Measurements from ENCODE around the gene CDC27. TPM values are rescaled to one million over a fixed set of nuclear protein-coding genes. Genes with fewer than 3 reads are reported as not detected.

CDC27 gene
- total and polyA plus RNA-seq, 2 of the 4 experiments (the other 2 are of a cell fraction), result 47.7 to 190 TPM

DNA sequence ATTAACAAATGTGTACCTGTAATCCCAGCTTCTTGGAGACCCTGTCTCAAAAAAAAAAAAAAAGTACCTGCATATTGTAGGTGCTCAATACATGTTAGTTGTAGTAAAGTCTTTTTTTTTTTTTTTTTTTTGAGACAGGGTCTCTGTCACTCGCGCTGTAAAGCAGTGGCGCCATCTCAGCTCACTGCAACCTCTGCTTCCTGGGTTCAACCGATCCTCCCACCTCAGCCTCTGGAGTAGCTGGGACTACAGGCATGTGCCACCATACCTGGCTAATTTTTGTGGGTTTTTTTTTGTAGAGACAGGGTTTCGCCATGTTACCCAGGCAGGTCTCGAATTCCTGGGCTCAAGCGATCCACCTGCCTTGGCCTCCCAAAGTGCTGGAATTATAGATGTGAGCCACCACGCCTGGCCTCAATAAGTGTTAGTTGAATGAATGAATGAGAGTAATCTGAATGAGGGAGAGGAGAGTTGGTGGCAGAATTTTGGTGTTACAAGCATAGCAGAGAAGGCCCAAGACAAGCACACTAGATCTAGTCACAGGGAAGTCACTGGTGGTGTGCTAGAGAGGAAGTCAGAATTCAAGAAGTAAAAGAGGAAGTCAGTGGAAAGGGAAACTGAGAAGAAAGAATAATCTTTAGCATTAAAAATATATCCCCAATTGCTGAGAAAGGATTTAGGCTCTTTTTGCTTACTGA is 10.7 kb upstream of the CDC27 start:
- Histone ChIP-seq H2AFZ (replicated peaks; ENCODE audit: low read length, poor library complexity) (no peak overlapping the region), H3K4ac (ENCODE audit: low read depth, low read length) (no peak overlapping the region), H2BK15ac (ENCODE audit: low read depth, low read length) (no peak overlapping the region), H3K14ac (replicated peaks; ENCODE audit: low read depth, low read length) (no peak overlapping the region), H3K9me1 (ENCODE audit: insufficient read depth, low read length) (peaks cover 6% of the 10 kb centered on the region), H3K36me3 (ENCODE audit: control insufficient read depth, insufficient read depth, low read length) (no peaks in the 10 kb centered on the region), H3K56ac (ENCODE audit: extremely low read depth, insufficient read depth, low read length) (no peak overlapping the region), H3K23ac (ENCODE audit: low read depth, low read length) (no peak overlapping the region), H3K27ac (ENCODE audit: insufficient read depth, low read length) (no peak overlapping the region), H3K9ac (ENCODE audit: low read depth, low read length) (no peak overlapping the region), H3K18ac (ENCODE audit: low read depth, low read length) (no peak overlapping the region), H2BK120ac (ENCODE audit: low read depth, low read length) (no peak overlapping the region), H2AK5ac (ENCODE audit: low read depth, low read length) (no peak overlapping the region), H3K9me3 (ENCODE audit: control insufficient read depth, insufficient read depth, low read length) (no peaks in the 10 kb centered on the region), H4K5ac (ENCODE audit: low read depth, low read length) (no peak overlapping the region), H3K27me3 (ENCODE audit: control insufficient read depth, insufficient read depth, low read length) (no peaks in the 10 kb centered on the region), H4K91ac (ENCODE audit: insufficient read depth, low read depth, low read length) (no peak overlapping the region), H3K79me1 (ENCODE audit: low read depth in 1 of 2, low read length in 2 of 2) (0 out of 4 replicates have a peak, but pooled peaks cover 0 to under 1% of the 10 kb centered on the region in 2 experiments), H3K4me1 (ENCODE audit: control insufficient read depth, insufficient read depth, low read length) (peaks cover 5% of the 10 kb centered on the region), H2BK20ac (ENCODE audit: low read depth, low read length) (no peak overlapping the region), H3K4me3 (ENCODE audit: insufficient read depth, low read depth, low read length) (no peak overlapping the region), H3K4me2 (ENCODE audit: low read depth, low read length) (no peak overlapping the region), H4K20me1 (ENCODE audit: insufficient read depth, low read length) (no peaks in the 10 kb centered on the region), H4K8ac (ENCODE audit: low read depth in 2 of 2, low read length in 2 of 2) (no peak overlapping the region), H2BK5ac (ENCODE audit: low read depth, low read length, poor library complexity, severe bottlenecking) (no peak overlapping the region), H2AK9ac (replicated peaks; ENCODE audit: low read depth, low read length, poor library complexity) (no peak overlapping the region)
- DNase-seq (no peak), ATAC-seq (ENCODE audit: low read depth) (no peak)
- 100% methylated on average over 3 of the region's 8 CpGs; no CpG with 5 or more reads in 1 of the 2 experiments for WGBS, 2 experiments (ENCODE audit: extremely low coverage in 2 of 2, insufficient read length in 1 of 2)
- ChIA-PET CTCF (no interaction called here), POLR2A (ENCODE audit: unreplicated experiment) (interaction anchor here (0.6 kb wide), 1 partner anchor 11 kb away, joined by 8 read pairs; the partner anchor contains the start of gene CDC27)
- dilution Hi-C loops (cut with HindIII; ENCODE audit: low sequenced_read_pairs, unreplicated experiment) (no loop called here), in situ Hi-C loops (cut with MboI; ENCODE audit: low sequenced_read_pairs) (no loop called here), intact Hi-C loops (cut with micrococcal nuclease) (loop anchor here (1.0 kb wide), 1 partner anchor 12 kb away; no protein-coding TSS in a partner anchor)
- BruUV-seq (replicated peaks), result no TSS peak
- TF ChIP-seq BHLHE40 (IDR thresholded peaks at IDR 0.05; ENCODE audit: low read depth, low read length) (no peak), MAFK (IDR thresholded peaks at IDR 0.05; ENCODE audit: low read depth, low read length) (no peak), CHD1 (IDR thresholded peaks at IDR 0.05; ENCODE audit: low read depth, low read length) (no peak), NFE2L2 (IDR thresholded peaks at IDR 0.05; ENCODE audit: low read depth, low read length) (no peak), SMC3 (IDR thresholded peaks at IDR 0.05; ENCODE audit: low read depth, low read length) (no peak), ELK1 (IDR thresholded peaks at IDR 0.05; ENCODE audit: borderline replicate concordance, low read depth, low read length) (no peak), FOS (IDR thresholded peaks at IDR 0.05; ENCODE audit: low read depth, low read length) (no peak), CTCF (conservative IDR thresholded peaks at IDR 0.05; ENCODE audit: low read depth, low read length) (no peak), USF2 (IDR thresholded peaks at IDR 0.05; ENCODE audit: low read depth, low read length) (no peak), RAD21 (IDR thresholded peaks at IDR 0.05; ENCODE audit: low read length) (no peak), POLR2A (IDR thresholded peaks at IDR 0.05; ENCODE audit: low read depth, low read length) (no peak), RFX5 (IDR thresholded peaks at IDR 0.05; ENCODE audit: low read depth, low read length) (no peak), MAZ (IDR thresholded peaks at IDR 0.05; ENCODE audit: borderline replicate concordance, low read depth, low read length) (no peak), CEBPB (IDR thresholded peaks at IDR 0.05; ENCODE audit: low read depth, low read length) (no peak), MXI1 (IDR thresholded peaks at IDR 0.05; ENCODE audit: borderline replicate concordance, low read depth, low read length) (no peak), RCOR1 (IDR thresholded peaks at IDR 0.05; ENCODE audit: insufficient replicate concordance, low read length) (no peak)
